Stomach (tissue), 9 donors: ENCODE results near the gene WWP2. TPM values are rescaled to one million over a fixed set of nuclear protein-coding genes. Genes with fewer than 3 reads are reported as not detected.

Experiments used
- DNase-seq, 2 donors: peaks; one replicate each; pipeline versions ENCODE4 v3.0.0 to v3.0.0-alpha.2; 2013 to 2019
- H3K27ac ChIP-seq, 5 donors: fragments of 200-600 bp in 4 of 5; sonication (generic) in 4 of 5; one replicate each; pipeline ENCODE4 v1.5.1; 2013 to 2019; ENCODE audit warnings: mild to moderate bottlenecking in 1 of 5, moderate library complexity in 1 of 5
- H3K27me3 ChIP-seq, 3 donors: fragments of 200-600 bp; sonication (generic); one replicate each; pipeline ENCODE4 v1.5.1; 2017 to 2019; ENCODE audit warnings: mixed run types in 1 of 3
- H3K36me3 ChIP-seq, 4 donors: fragments of 200-600 bp; sonication (generic); 1 replicate in 3 of 4; 2 replicates in 1 of 4; pipeline ENCODE4 v1.5.1; 2016 to 2019
- H3K4me1 ChIP-seq, 4 donors: fragments of 200-600 bp; sonication (generic); one replicate each; pipeline ENCODE4 v1.5.1; 2016 to 2019
- H3K4me3 ChIP-seq, 4 donors: fragments of 200-600 bp; sonication (generic) in 3 of 4; one replicate each; pipeline ENCODE4 v1.5.1; 2016 to 2019; ENCODE audit warnings: mild to moderate bottlenecking in 1 of 4
- H3K9me3 ChIP-seq, 4 donors: fragments of 200-600 bp; sonication (generic); one replicate each; pipeline ENCODE4 v1.5.1; 2016 to 2019
- CTCF ChIP-seq, 7 experiments: fragments of 450-650 bp in 4 of 7; fragments of 200-600 bp in 3 of 7; sonication (generic) in 3 of 7; IDR thresholded peaks; one replicate each; pipeline ENCODE4 v1.5.1; 2016 to 2019; ENCODE audit warnings: antibody characterized with exemption in 7 of 7, control low read depth in 2 of 7, mild to moderate bottlenecking in 1 of 7
- EP300 ChIP-seq: sonication (generic); formaldehyde crosslinking; IDR thresholded peaks from one replicate; pipeline ENCODE4 v1.6.1; 2017; ENCODE audit warnings: antibody characterized with exemption
- POLR2A ChIP-seq, 4 donors: fragments of 450-650 bp; IDR thresholded peaks; one replicate each; pipeline ENCODE4 v1.6.1; 2016; ENCODE audit warnings: antibody characterized with exemption in 4 of 4, control low read depth in 2 of 4, mild to moderate bottlenecking in 1 of 4, moderate library complexity in 1 of 4
- POLR2AphosphoS5 ChIP-seq, 3 donors: sonication (generic); formaldehyde crosslinking; IDR thresholded peaks; one replicate each; pipeline ENCODE4 v1.6.1; 2016; ENCODE audit warnings: antibody characterized with exemption in 3 of 3
- WGBS, 5 donors: extraction: QIAGEN DNeasy Blood & Tissue Kit in 3 of 5; methylation state at CpG; one replicate each; pipeline versions ENCODE4 v1.1.5 to v1.1.7; 2013 to 2018; 5-methylcytosine and 5-hydroxymethylcytosine counted together
- intact Hi-C: fragments of 100-400 bp; cut with DNase I; formaldehyde crosslinking; loops from one replicate; pipeline ENCODE4 v1.15.1; 2023; ENCODE audit warnings: low total_unique reads
- polyA plus RNA-seq, 3 donors: library from polyadenylated mRNA; stranded (reverse); fragments of 200-250 nt; gene quantifications; one replicate each; pipeline ENCODE4 v1.2.3, GENCODE V29; 2013
- total RNA-seq, 5 donors: library from RNA; depleted of rRNA; stranded (reverse); fragments of >200 nt; gene quantifications; one replicate each; pipeline versions ENCODE4 v1.1.0 to v1.2.3, GENCODE V29; 2014 to 2016
- donor health status: healthy with polysubstance abuse.
- donor health status: Bipolar disorder and iron deficiency.
- donor health status: healthy.

WWP2 gene
- total and polyA plus RNA-seq, 8 donors: 16.0 to 442 (median 35.2) TPM

DNA sequence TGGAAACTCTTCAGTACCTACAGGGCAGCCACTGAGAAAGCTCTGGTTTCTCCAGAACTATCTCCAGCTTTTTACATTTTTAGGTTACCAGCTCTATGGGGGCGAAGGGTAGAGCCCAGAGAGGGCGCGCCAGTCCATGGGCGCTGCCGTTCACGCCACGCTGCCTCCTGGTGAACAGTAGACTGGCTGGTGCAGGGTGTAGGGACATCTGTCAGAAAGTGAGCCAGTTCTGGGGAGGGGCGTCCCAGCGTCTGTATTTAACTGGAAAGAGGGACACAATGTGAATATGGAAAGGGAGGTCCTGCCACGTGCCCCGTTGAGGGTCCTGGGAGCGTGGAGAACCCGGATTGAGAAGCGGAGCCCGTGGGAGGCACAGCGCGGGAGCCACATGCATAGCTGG, 172.6 kb downstream of the WWP2 start:
- intact Hi-C loops: loop anchor here (5.0 kb wide), 1 partner anchor 137 kb away; no protein-coding TSS in a partner anchor
- H3K4me1 ChIP-seq: peaks cover 0 to 7% (median 2%) of the 10 kb centered on the region in 4 donors
- no peaks in the 10 kb centered on the region for H3K9me3 ChIP-seq
- 96 to 98% (median 98%) methylated on average over 17 of the region's 17 CpGs for WGBS, 5 donors
- DNase-seq: no peak
- H3K4me3 ChIP-seq: no peak overlapping the region
- H3K27ac ChIP-seq: no peak overlapping the region
- TF ChIP-seq POLR2AphosphoS5 (IDR thresholded peaks at IDR 0.05) (no peak), EP300 (no peak), POLR2A (IDR thresholded peaks at IDR 0.05) (no peak), CTCF (IDR thresholded peaks at IDR 0.05) (no peak)
- peaks cover 82 to 100% (median 98%) of the 10 kb centered on the region in 4 donors for H3K36me3 ChIP-seq
- H3K27me3 ChIP-seq: no peaks in the 10 kb centered on the region

DNA sequence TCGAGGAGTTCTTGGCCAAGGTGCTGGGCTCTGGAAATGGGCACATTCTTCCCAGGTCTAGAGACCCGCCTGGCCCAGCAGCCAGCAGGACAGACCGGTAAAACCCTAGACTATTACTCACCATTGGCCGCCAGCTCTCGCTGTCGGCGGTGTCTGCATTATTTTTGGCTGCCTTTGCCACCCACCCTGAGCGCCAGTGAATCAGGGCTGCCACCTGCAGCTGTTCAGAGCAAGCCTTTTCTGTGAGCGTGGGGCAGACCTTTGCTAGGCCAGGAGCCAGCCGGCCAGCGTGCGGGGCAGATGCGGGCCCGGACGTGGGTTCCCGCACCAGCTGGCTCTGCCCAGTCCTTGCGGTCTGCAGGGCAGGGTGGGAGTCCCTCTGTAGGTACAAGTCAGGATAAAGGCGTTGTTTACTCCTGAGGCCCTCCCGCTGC, 173.2 kb downstream of the WWP2 start:
- no peaks in the 10 kb centered on the region for H3K9me3 ChIP-seq
- H3K4me1 ChIP-seq: peaks cover 0 to 2% (median under 1%) of the 10 kb centered on the region in 4 donors
- TF ChIP-seq POLR2A (IDR thresholded peaks at IDR 0.05) (no peak), POLR2AphosphoS5 (IDR thresholded peaks at IDR 0.05) (no peak), EP300 (no peak), CTCF (IDR thresholded peaks at IDR 0.05) (no peak)
- H3K36me3 ChIP-seq: peaks cover 83 to 100% (median 100%) of the 10 kb centered on the region in 4 donors
- intact Hi-C loops: no loop called here
- H3K27ac ChIP-seq: no peak overlapping the region
- no peak overlapping the region for H3K4me3 ChIP-seq
- WGBS, 5 donors: 90 to 100% (median 94%) methylated on average over 5 to 19 of the region's 19 CpGs
- DNase-seq: no peak
- H3K27me3 ChIP-seq: no peaks in the 10 kb centered on the region

- H3K4me1 ChIP-seq: no peaks in the 10 kb centered on the region
- no peak overlapping the region for H3K4me3 ChIP-seq
- H3K27me3 ChIP-seq: no peaks in the 10 kb centered on the region
- WGBS, 5 donors: 93 to 95% (median 94%) methylated on average over 8 to 10 of the region's 10 CpGs
- no peaks in the 10 kb centered on the region for H3K9me3 ChIP-seq
- H3K36me3 ChIP-seq: peaks cover 85 to 100% (median 100%) of the 10 kb centered on the region in 4 donors
- TF ChIP-seq CTCF (IDR thresholded peaks at IDR 0.05): no peak
- TF ChIP-seq POLR2AphosphoS5 (IDR thresholded peaks at IDR 0.05): no peak
- TF ChIP-seq EP300: no peak
- no peak for TF ChIP-seq POLR2A (IDR thresholded peaks at IDR 0.05)
- no peak overlapping the region for H3K27ac ChIP-seq
- intact Hi-C loops: no loop called here
- no peak for DNase-seq
Measured at GRCh38 chr16:69935740-69936139, 173.6 kb downstream of the WWP2 start.

GRCh38 chr16:69936252-69936651, 174.1 kb downstream of the WWP2 start:
- no peak for TF ChIP-seq EP300
- TF ChIP-seq POLR2AphosphoS5 (IDR thresholded peaks at IDR 0.05): no peak
- no peak for TF ChIP-seq POLR2A (IDR thresholded peaks at IDR 0.05)
- no peak for TF ChIP-seq CTCF (IDR thresholded peaks at IDR 0.05)
- Histone ChIP-seq H3K27ac (no peak overlapping the region), H3K4me3 (no peak overlapping the region), H3K27me3 (no peaks in the 10 kb centered on the region), H3K36me3 (peaks cover 82 to 100% (median 100%) of the 10 kb centered on the region in 4 donors), H3K4me1 (no peaks in the 10 kb centered on the region), H3K9me3 (no peaks in the 10 kb centered on the region)
- intact Hi-C loops: no loop called here
- WGBS, 5 donors: 91 to 96% (median 95%) methylated on average over 16 of the region's 16 CpGs
- no peak for DNase-seq
